HG02642 (cell line): ENCODE data around the gene CSTB.

Experiments
- ATAC-seq: cut with Tn5 transposase; IDR thresholded peaks from one replicate; pipeline ENCODE4 v1.9.1; 2021; ENCODE audit warnings: mild to moderate bottlenecking; ENCODE audit not compliant: unreplicated experiment, poor library complexity

Gene CSTB

DNA sequence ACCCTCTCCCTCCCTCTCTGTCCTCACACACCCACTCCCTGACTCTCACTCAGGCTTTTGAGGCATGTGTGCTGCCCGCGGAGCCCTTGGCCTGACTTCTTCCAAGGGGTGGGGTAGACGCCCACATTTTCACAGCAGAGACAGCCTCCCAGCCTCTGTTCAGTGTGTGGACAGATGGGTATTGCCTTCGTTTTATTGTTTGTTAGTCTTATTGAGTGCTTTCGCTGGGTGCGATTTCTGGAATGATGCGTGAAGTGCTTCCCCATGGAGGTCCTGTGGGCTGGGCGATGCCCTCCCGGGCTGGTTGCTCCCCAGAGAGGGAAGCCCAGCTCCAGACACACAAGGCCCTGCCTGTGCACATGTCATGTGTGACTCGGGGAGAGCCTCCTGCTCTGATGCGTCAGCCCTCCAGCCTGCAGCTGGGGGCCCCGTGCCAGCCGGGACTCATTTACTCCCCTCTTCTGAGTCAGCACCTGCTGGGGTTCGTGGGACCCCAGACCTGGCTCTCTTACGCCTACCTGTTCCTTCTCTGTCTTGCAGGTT lies 42.5 kb downstream of the CSTB start:
- no peak for ATAC-seq

- ATAC-seq: no peak
Measured at GRCh38 chr21:43733060-43733459, 43.0 kb downstream of the CSTB start.

- ATAC-seq: no peak
Measured at GRCh38 chr21:43731891-43732711, 44.0 kb downstream of the CSTB start.

DNA sequence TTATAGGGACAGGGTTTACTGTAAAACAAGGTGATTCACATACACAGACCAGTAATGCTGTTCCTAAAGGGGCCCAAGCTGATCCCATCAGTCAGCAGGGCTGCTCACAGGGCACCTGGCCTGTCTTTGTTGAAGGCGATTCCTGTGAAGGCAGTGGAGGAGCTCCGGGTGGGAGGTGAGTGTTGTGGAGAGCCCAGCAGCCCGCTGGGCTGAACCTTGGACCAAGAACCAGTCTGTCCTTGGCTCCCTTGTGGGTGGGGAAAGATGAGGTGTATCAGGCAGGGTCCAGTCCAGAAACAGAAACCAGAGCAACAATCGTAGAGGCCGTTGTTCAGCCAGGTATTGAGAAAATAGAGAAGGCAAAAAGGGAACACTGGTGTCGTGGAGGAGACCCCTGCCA lies 44.6 kb downstream of the CSTB start:
- ATAC-seq: no peak

GRCh38 chr21:43728467-43729390 lies 47.4 kb downstream of the CSTB start:
- peak; percentile 79 for ATAC-seq

DNA sequence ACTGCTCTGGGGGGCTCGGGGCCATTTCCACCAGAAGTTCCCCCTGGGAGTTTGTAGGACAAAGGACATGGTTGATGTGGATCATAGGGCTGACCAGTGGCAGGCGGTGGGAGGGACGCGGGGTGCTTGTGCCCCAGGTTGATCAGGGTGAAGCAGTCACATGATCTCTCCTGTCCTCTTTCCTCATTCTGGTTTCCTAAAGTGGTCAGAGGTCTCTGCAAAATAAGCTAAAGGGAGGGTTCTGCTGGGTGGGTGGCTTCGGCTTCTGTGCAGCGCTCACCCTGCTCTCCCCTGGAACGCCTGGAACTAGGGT lies 48.0 kb downstream of the CSTB start:
- ATAC-seq: no peak

DNA sequence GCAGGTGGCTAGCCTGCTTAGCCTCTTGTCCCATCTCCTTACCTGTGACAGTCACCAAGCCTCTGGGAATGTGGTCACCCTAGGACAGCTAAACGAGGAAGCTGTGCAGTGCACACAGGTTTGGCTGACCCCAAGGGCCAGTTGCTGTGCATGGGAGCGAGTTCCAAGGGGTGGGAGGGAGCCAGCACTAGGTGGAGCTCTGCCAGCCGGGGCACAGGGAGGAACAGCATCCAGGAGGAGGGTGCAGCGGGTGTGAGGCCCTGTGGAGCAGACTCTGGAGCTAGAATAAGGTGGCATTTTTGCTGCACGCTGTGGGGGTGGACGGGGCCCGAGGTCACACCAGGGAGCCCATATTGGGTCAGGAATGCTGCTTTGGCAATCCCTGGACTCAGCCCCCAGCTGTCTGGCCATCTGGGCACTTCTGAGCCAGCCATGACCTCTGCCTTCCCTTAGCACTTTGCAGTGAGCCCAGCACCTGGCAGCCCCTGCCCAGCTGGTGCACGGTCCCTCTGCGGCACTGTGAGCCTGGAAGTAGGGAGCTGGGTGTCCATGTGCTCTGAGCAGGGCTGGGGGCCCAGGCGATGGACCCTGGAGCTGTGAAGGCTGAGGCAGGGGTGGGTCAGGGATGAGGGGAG lies 48.5 kb downstream of the CSTB start:
- no peak for ATAC-seq

GRCh38 chr21:43726686-43727518 lies 49.2 kb downstream of the CSTB start:
- ATAC-seq: no peak
